EL (cell line): ENCODE data around the gene ATP8A2.

Experiments used
- DNase-seq: peaks from one replicate; pipeline ENCODE4 v3.0.0-alpha.2; 2016

ATP8A2 gene

DNA sequence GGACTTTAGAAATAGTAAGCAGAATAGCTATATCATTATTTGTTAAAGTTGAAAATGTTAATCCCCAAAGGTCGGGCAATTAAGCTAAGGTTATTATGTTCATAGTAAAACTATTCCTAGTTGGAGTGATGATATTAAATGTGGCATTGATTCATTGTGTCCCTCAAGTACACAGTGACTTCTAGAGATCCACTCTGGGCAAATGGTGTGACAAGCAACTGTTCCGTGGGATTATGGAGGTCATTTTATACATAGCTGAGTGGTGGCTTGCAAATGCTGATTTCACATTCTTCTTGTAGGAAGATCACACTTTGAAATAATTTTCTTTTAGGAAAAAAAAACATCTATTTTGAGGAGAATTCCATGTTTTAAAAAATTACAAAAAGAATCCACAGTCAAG, 317.8 kb downstream of the ATP8A2 start:
- DNase-seq, result no peak

DNA sequence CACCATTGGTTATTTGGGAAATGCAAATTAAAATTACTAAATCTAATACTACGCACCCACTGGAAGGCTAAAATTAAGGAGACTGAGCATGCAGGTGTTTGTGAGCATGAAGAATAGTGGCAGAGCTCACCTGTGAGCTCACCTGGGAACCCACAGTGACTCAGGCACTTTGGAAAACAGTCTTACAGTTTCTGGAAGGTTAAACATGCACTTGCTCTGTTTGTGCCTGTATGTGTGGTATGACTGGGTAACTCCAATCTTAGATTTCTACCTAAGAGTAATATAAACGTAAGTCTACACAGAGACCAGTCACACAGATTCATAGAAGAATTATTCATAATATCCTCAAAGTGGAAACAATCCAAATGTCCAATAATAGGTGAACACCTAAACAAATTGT, 318.8 kb downstream of the ATP8A2 start:
- no peak for DNase-seq

DNA sequence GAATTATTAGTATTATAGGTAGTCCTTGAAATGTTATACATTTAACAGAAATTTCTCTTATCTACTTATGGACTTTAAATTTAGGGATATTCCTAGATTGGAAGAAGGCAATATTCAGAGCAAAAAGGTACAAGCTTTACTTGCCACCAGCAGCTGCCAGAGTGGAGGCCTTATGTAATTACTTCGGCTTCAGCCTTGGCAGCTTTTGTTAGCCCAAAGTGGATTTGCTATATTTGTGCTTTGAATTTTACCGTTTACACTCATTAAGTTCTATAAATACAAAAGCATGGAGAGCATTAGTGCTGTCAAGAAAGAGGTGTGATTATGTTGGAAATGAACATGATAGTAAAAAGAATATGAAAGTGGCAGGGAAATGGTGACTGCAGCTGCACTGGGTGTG, 319.9 kb downstream of the ATP8A2 start:
- DNase-seq, result no peak

DNA sequence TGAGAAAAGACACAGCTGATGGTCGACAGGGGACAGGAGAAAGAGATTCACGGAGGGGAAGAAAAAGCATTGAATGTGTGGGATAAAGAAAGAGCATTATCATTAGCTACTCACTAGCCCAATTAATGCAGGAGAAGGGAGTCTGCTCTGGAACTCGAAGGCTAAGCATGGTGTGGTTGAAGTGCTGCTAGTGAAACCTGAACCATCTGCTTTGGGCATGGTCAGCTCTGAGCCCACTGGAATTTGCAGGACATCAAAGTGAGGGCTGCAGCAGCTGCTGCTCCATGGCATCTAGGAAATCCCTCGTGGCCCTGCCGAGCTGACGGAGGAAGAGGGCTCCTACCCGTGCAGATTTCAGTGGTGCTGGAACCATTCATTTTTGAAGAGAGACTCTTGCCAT, 320.3 kb downstream of the ATP8A2 start:
- DNase-seq, result no peak

DNA sequence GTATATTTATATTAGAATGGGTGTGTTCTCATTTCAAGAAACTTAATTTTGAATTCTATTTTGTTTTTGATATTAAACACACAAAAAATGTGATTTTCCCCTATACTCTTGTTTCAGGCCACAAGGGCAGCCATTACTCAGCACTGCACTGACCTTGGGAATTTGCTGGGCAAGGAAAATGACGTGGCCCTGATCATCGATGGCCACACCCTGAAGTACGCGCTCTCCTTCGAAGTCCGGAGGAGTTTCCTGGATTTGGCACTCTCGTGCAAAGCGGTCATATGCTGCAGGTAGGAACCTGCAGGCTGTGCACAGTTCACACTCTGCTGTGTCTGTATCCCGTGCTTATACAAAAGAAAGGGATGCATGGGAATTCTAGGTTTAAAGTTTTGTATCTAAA, 327.3 kb downstream of the ATP8A2 start:
- no peak for DNase-seq

DNA sequence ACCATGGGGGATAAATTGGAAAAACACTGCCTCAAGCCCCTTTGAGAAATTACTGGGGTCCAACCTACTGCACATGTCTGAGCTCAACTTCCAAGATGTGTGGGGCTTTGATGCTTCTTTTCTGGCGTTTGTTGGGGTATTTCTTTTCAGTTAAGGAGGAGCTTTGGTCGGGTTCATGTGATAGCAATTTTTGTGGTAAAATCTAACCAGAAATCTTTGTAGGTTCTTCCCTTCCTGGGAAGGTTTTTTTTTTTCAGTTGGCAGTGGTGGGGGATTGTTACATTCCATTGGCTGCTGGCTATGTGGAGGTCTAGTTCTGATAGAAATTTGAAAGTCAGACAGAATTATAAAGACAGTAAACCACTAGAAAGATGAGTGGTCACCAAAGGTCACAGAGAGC, 327.8 kb downstream of the ATP8A2 start:
- DNase-seq, result no peak

DNA sequence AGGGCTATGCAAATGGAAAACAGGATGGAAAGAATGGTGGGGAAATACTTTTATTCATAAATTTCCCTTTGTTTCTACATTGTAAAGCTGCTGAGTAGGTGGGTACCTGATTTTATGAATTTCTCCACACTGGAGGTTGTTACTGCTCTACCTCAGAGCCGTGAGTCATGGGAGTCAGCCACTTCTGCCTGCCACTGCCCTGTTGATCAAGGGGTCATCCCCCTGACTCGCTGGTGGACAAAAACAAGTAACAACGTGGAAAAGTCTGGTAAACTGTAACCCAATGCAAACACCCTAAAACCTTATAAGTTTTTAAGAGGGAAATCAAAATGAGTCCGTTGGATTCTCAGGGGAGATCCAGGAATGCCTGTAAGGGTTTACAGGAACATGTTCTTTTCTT, 329.5 kb downstream of the ATP8A2 start:
- no peak for DNase-seq

DNA sequence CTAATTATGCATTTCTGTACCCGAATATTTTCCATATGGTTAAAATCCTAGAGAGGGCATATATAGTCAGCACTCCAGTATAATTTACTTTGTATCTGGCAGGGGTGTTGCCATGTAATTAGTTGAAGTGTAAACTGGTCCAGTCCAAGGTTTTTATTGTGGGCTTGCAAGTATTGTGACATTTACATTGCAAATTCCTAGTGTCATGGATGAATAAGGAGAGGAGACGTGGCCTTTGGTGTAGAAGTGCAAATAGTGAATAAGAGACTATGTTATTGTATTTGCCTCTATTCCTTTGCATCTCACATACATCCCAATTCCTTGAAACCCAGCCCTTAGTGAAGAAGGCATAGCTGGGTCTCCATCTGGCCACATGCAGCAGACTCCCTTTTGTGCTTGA, 330.6 kb downstream of the ATP8A2 start:
- DNase-seq, result no peak

DNA sequence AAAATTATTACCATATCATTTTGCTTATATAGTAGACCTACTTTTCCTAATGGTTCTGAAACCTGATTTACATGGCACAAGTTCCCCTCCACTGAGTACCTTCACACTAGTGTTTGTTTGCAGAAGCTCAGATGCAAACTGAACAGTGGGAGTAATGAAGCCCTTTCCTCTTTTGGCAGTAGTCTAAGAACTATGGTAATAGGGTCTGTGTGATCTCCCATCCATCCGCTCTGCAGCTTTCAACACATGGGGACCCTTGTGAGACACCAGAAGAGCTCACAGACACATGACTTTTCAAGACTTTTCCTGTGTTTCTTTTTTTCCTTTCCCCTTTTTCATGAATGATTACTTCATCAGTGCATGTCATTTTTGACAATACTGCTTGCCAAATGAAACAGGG, 336.0 kb downstream of the ATP8A2 start:
- no peak for DNase-seq

DNA sequence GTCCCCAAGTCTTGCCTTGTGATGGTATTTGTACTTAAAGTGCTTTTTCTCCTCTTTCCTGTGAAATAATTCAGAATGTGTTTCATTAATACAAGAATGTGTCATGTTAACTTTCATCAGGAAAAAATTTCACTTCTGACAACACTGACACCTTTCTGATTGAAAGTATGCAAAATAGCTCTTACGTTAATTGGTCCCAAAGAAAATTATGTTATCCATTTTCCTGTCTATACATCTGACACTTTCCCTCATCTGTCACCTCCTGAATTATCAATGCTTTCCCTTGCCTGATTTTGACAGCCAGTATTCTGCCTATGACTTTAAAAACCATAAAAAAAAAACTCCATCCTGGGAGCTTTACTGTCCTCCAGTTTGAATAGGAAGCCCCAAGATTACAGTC, 336.5 kb downstream of the ATP8A2 start:
- DNase-seq, result no peak

DNA sequence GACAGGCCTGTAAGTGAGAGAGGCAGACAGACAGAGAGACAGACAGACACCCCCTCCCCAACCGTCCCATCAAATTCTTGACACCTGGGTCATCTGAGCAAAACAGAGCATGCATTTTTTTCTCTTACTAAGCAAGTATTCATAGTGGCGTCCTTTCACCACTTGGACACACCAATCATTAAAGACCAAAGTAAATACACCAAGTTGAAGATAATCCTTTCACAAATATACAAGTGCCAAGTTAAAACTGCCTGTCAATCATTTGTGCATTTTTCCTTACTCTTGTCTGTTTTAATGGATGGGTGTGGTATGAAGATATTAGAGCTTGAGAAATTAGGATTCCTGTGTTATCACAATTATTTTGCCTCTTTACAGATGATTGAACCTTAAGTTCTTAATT, 337.3 kb downstream of the ATP8A2 start:
- no peak for DNase-seq

DNA sequence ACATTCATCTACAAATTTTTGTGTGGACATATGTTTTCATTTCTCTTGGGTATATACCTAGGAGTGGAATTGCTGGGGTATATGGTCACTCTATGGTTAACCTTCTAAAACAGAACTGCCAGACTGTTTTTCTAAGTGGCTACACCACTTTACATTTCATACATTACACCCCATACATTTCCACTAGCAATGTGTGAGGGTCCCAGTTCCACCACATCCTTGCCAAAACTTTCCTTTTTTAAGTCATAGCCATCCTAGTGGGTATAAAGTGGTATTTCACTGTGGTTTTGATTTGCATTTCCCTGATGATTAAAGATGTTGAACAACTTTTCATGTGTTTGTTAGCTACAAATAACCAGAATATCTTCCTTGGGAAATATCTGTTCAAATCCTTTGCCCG, 344.0 kb downstream of the ATP8A2 start:
- no peak for DNase-seq

DNA sequence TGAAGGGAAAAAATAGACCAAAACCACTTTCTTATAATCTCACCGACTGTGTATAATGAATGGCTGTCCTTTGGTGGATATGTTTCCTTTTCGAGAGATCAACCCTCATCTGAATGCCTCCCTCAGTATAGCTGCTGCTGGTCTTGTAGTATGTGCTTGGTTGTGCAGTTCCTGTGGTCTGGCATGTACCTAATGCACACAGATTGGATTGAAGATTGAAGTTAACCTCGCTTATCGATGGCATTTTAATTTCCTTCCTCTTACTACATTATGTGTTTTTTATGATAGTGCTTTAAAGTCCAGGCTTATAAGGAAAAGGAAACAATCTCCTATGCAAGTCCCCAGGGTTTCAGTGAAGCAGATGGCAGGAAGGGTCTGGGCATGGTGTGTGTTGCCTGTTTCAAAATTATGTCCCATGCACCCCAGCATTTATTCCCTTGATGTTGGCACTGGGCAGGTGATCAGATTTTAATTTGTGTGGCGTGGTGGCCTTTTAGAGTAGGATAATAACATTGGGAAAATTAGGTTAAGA, 346.0 kb downstream of the ATP8A2 start:
- DNase-seq, result no peak

DNA sequence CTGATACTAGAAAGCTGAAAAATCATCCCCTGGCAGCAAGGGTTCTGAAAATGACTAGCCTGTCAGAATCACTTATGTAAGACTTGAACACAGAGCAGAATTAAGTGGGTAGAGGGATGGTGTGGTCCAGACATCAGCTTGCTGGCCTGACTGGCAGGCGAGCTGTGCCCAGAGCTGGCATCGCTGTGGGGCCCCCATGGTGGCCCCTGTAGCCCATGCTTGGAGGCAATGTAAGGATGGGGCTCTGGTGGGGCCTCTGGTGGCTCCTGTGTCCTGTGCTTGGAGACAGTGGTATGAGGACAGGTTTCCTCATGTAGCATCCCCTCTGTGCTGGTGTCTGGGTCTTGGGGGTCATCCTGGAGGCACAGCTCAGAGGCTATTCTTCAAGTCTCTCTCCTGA, 347.9 kb downstream of the ATP8A2 start:
- no peak for DNase-seq

DNA sequence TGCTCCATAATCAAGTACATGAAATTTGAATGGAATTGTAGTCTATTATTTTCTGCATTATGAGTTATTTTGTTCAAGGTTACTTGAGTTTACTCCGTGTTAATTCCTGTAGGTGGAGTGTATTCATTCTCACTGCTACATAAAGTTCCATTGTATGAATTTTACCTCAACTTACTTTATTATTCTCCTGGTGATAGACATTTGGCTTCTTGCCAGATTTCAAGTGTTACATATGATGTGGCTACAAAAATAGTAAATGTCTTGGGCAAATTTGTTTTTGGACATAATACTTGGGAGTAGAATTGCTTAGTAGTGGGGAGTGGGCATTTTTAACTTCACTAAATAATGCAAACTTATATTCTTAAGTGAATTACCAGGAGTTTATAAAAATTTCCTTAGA, 351.1 kb downstream of the ATP8A2 start:
- DNase-seq, result no peak

DNA sequence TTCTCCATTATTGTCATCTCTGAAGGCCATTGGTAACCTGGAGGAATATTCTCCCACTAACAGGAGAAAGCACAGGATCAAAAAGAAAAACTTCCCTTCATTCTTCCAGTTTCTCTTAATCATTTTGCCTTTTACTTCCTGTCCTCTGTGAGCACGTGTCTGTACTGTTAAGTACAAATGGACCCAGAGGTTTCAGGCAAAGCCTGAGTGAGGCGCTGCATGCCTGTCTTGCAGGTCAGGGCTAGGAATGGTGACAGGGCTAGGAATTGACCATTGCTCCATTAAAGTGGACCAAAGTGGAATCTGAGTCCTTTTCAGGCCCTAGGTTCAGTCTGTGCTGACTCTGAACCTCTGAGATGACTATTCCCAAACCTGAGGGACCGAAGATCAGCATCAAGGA, 353.3 kb downstream of the ATP8A2 start:
- no peak for DNase-seq

DNA sequence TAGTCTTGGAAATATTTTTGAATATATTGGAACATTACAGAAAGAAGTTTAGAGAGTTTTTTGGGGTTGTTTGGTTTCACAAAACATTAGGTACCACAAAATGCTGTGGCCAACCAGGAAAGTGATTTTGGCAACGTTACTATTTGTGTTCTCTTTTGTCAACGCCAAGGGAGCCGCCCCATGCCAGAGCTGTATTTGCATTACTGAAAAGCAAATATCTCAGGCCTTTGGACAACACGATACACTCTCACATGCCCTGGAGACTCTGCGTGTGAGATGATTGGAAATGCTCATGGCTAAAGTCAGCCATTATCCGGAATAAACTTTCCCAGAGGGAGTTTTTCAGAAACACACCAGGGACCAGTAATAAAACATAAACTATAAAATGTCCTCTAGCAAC, 355.5 kb downstream of the ATP8A2 start:
- no peak for DNase-seq

DNA sequence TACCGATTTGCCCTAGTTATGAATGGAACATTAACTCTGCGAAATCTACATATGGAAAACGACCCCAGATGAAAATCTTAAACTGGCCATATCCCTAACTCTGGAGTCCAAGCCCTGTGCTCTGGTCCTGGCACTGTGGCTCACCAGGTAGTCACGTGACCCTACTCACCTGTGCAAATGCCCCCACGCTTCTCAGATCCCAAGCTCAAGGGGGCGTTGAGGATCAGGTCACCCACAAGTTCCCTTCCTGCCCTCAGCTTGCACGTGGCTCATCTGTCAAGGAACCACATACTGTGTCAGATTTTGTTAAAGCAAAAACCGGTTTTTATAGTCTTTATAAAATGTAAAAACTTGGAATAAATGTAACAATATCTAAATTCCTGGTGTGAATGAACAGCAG, 356.0 kb downstream of the ATP8A2 start:
- DNase-seq, result no peak

DNA sequence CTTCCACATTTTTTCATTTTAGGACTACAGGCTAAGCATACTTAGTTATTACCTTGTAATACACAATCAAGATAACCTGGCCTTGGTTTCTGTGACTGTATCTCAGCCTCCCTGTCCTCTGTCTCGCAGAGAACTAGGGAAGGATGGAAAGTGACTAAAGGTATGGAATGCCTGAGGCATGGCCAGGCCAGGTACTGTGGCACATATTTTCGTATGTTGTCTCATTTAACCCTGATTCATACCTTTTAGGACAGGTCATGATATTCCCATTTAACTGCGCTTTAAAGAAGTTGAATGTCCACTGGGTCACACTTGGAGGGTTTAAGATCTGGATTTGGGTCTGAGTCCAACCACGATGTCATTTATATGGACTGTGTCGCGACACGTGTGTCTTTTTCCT, 357.4 kb downstream of the ATP8A2 start:
- DNase-seq, result no peak

DNA sequence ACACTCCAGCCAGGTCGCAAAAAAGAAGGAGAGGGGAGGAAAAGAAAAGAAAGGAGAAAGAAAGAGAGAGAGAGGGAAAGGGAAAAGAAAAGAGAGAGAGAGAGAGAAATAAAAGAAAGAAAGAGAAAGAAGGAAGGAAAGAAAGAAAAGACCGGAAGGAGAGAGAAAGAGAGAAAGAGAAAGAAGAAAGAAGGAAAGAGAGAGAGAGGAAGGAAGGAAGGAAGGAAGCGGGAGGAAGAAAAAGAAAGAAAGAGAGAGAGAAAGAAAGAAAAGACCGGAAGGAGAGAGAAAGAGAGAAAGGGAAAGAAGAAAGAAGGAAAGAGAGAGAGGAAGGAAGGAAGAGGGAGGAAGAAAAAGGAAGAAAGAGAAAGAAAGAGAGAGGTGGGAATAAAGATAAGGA, 359.3 kb downstream of the ATP8A2 start:
- no peak for DNase-seq

DNA sequence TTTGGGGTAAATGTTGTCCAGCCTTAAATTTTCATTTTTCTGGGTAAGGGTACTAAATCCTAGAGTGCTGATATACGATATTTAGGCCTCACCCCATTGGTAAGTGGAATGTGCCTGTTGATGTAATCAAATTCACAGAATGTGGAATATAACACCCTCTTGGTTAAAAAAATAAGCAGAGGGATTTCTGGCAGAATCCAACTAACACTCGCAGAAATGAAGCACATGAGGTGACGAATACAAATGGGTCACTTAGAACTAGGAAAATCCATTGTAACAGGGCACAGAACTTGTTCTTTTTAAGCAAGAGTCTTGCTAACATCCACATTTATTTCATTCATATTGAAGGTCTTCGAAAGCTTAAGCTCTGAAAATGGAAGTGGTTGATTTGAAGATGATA, 359.8 kb downstream of the ATP8A2 start:
- no peak for DNase-seq

DNA sequence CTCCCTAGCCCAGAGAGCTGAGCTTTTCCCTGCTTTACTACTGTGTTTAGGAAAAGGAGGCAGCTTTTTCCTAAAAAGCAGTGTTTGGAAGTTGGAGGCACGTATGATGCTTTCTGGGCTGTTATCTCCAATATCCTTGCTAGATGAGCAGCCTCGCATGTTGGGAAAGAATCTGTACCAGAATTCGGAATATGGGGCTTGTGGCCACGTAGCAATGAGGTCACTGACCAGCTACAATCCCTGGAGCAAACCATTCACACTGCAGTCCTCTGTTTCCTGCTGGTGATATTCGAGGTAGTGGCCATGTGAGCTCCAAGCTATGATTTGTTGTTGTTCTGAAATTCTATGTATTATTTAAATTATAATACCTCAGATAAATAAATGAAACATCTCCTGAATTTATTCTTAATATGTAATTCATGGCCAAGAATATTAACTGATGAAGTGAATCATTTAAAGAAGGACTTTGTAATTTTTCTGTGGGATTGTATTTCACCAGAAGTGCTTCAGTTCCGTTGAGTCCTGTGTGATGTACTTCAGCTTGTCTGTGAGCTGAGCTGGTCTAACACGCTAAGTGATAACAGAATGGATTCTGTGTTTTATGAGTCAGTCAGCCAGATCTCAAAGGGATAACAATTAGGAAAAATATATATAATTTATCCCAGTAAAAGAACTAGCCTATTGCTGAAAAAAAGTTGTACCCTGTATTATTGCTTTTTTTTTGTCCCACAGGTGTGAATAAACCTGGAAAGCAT, 360.5 kb downstream of the ATP8A2 start:
- DNase-seq, result peak; percentile 78

DNA sequence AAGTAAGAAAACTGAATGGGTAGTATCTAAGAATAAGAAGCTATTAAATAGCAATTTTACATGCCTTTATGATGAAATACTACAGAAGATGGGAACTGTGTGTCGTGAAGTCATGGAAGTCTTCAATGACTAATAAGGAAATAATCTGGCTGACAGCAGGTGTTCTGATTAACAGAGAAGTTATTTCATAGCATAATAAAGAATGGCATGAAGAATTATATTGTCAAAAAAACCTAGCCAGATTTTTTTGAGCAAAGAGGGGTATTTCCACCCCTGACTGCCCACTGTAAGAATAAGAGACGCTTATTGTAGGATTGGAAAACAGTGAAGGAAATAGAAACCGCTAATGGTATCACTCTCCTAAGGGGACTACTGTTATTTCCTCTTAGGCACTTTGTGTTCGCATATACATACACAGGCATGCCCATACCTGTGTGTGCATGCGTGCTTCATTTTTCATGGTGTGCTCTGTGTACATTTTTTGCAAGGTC, 361.3 kb downstream of the ATP8A2 start:
- DNase-seq, result peak; percentile 74

DNA sequence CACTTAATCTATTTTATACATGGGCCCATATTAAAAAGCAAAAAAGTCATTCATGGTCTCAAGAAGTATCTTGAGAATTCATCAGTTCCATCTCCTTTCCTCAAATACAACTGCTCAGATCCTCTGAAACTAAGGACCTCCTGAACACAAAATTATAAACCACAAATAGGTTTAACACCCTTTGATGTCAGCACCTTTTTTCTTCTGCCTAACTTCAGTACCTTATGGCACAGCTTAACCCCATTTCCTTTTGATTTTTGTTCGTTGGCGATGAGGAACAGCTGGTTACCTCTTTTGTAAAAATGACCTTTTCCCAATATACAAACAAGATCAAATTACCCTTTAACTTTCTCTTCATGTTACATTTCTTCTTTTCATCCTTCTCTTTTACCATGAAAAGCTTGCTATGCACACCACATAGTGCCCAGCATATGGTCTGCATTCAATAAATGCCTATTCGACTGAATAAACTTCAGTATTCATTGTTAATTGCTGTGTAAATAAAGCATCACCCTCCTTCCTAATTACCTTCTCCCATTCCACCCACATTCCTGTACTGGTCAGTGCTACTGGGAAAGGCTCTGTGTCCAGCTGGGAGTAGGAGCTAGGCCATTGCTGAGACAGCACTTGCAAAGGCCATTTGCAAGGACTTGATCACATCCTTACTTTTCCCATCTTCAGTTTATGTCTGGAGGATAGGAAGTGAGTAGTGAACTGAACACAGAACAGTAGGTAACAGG, 362.1 kb downstream of the ATP8A2 start:
- no peak for DNase-seq
